ENCODE results near the gene EFNB2. TPM values are rescaled to one million over a fixed set of nuclear protein-coding genes. Genes with fewer than 3 reads are reported as not detected.
A peak's percentile ranks its signal among the peaks of the same experiment; 100 is the strongest.

The EFNB2 gene
- total RNA-seq, 1 experiment from 2014 or later, result 68.0 TPM

- peaks cover 67% of the 10 kb centered on the region for H3K4me1 Mint-ChIP-seq (ENCODE audit: low read depth, unreplicated experiment)
- ChIA-PET CTCF (no interaction called here), POLR2A (no interaction called here)
- no peak overlapping the region for H3K4me3 ChIP-seq (ENCODE audit: low read depth, low read length)
- H3K27me3 Mint-ChIP-seq (ENCODE audit: insufficient read depth, unreplicated experiment), result no peaks in the 10 kb centered on the region
- H3K27ac Mint-ChIP-seq (ENCODE audit: unreplicated experiment), result peak overlapping the region; percentile 73
- DNase-seq, result no peak
- H3K36me3 ChIP-seq (ENCODE audit: control insufficient read depth, insufficient read depth, low read length), result peaks cover 3% of the 10 kb centered on the region
- no TSS peak for BruUV-seq (replicated peaks)
- H3K36me3 Mint-ChIP-seq (ENCODE audit: insufficient read depth, unreplicated experiment), result peaks cover 82% of the 10 kb centered on the region
- no peak for TF ChIP-seq CTCF (IDR thresholded peaks at IDR 0.05; ENCODE audit: insufficient read depth in 1 of 2, low read depth in 1 of 2, low read length in 1 of 2, severe bottlenecking in 1 of 2, unreplicated experiment in 1 of 2)
- intact Hi-C loops (cut with micrococcal nuclease; ENCODE audit: unreplicated experiment), result loop anchor here (1.0 to 10.0 kb wide), 5 partner anchors 385 to 1385 kb away; no protein-coding TSS in a partner anchor
- H3K4me1 ChIP-seq, result peaks cover 64% of the 10 kb centered on the region
- H3K4me3 Mint-ChIP-seq (ENCODE audit: unreplicated experiment), result peak overlapping the region; percentile 97
- no peaks in the 10 kb centered on the region for H3K27me3 ChIP-seq (replicated peaks; ENCODE audit: control insufficient read depth, insufficient read depth, low read length)
- H3K9me3 Mint-ChIP-seq (ENCODE audit: unreplicated experiment), result no peaks in the 10 kb centered on the region
- no peaks in the 10 kb centered on the region for H3K9me3 ChIP-seq
These were observed 5.9 kb downstream of the EFNB2 start for GRCh38 chr13:106529415-106530170.

- Histone ChIP-seq H3K27me3 (replicated peaks; ENCODE audit: control insufficient read depth, insufficient read depth, low read length) (no peaks in the 10 kb centered on the region), H3K4me3 (ENCODE audit: low read depth, low read length) (no peak overlapping the region), H3K4me1 (peaks cover 71% of the 10 kb centered on the region), H3K9me3 (no peaks in the 10 kb centered on the region), H3K36me3 (ENCODE audit: control insufficient read depth, insufficient read depth, low read length) (peaks cover 3% of the 10 kb centered on the region)
- POLR2A ChIA-PET, result no interaction called here
- H3K36me3 Mint-ChIP-seq (ENCODE audit: insufficient read depth, unreplicated experiment), result peaks cover 80% of the 10 kb centered on the region
- intact Hi-C loops (cut with micrococcal nuclease; ENCODE audit: unreplicated experiment), result no loop called here
- CTCF ChIA-PET, result interaction anchor here (0.5 kb wide), 1 partner anchor 429 kb away, joined by 3 read pairs; no protein-coding TSS in a partner anchor
- no peaks in the 10 kb centered on the region for H3K9me3 Mint-ChIP-seq (ENCODE audit: unreplicated experiment)
- BruUV-seq (replicated peaks), result no TSS peak
- TF ChIP-seq CTCF (IDR thresholded peaks at IDR 0.05; ENCODE audit: insufficient read depth in 1 of 2, low read depth in 1 of 2, low read length in 1 of 2, severe bottlenecking in 1 of 2, unreplicated experiment in 1 of 2), result no peak
- H3K4me1 Mint-ChIP-seq (ENCODE audit: low read depth, unreplicated experiment), result peaks cover 70% of the 10 kb centered on the region
- H3K27ac Mint-ChIP-seq (ENCODE audit: unreplicated experiment), result peak overlapping the region; percentile 73
- H3K4me3 Mint-ChIP-seq (ENCODE audit: unreplicated experiment), result peak overlapping the region; percentile 29
- no peak for DNase-seq
- H3K27me3 Mint-ChIP-seq (ENCODE audit: insufficient read depth, unreplicated experiment), result no peaks in the 10 kb centered on the region
These were observed 6.6 kb downstream of the EFNB2 start for GRCh38 chr13:106528718-106529414.

GRCh38 chr13:106527826-106528225 lies 7.6 kb downstream of the EFNB2 start:
- peaks cover 79% of the 10 kb centered on the region for H3K36me3 Mint-ChIP-seq (ENCODE audit: insufficient read depth, unreplicated experiment)
- POLR2A ChIA-PET, result no interaction called here
- no TSS peak for BruUV-seq (replicated peaks)
- Histone ChIP-seq H3K9me3 (no peaks in the 10 kb centered on the region), H3K27me3 (replicated peaks; ENCODE audit: control insufficient read depth, insufficient read depth, low read length) (no peaks in the 10 kb centered on the region), H3K4me1 (peaks cover 72% of the 10 kb centered on the region), H3K4me3 (ENCODE audit: low read depth, low read length) (no peak overlapping the region), H3K36me3 (ENCODE audit: control insufficient read depth, insufficient read depth, low read length) (peaks cover 3% of the 10 kb centered on the region)
- DNase-seq, result no peak
- no peak overlapping the region for H3K27ac Mint-ChIP-seq (ENCODE audit: unreplicated experiment)
- CTCF ChIA-PET, result interaction anchor here (1.5 kb wide), 1 partner anchor 8 kb away, joined by 3 read pairs; no protein-coding TSS in a partner anchor
- H3K4me3 Mint-ChIP-seq (ENCODE audit: unreplicated experiment), result no peak overlapping the region
- peaks cover 75% of the 10 kb centered on the region for H3K4me1 Mint-ChIP-seq (ENCODE audit: low read depth, unreplicated experiment)
- H3K27me3 Mint-ChIP-seq (ENCODE audit: insufficient read depth, unreplicated experiment), result no peaks in the 10 kb centered on the region
- intact Hi-C loops (cut with micrococcal nuclease; ENCODE audit: unreplicated experiment), result no loop called here
- H3K9me3 Mint-ChIP-seq (ENCODE audit: unreplicated experiment), result no peaks in the 10 kb centered on the region
- TF ChIP-seq CTCF (IDR thresholded peaks at IDR 0.05; ENCODE audit: insufficient read depth in 1 of 2, low read depth in 1 of 2, low read length in 1 of 2, severe bottlenecking in 1 of 2, unreplicated experiment in 1 of 2), result no peak

Measured in Caco-2 (cell line).